HG03354 (cell line): ENCODE measurements around the gene HS3ST3A1.

Experiments used
- ATAC-seq: cut with Tn5 transposase; IDR thresholded peaks from one replicate; pipeline ENCODE4 v1.9.1; 2021; ENCODE audit warnings: mild to moderate bottlenecking; ENCODE audit not compliant: unreplicated experiment, poor library complexity, severe bottlenecking

The HS3ST3A1 gene

GRCh38 chr17:13601776-13602551 lies at the start of gene HS3ST3A1:
Gene HS3ST3A1 (minus strand): TSS chr17:13601929. CDS start chr17:13601129, 800 bp downstream.
- no peak for ATAC-seq

- ATAC-seq, result no peak
These were observed 48.5 kb upstream of the HS3ST3A1 start for GRCh38 chr17:13650096-13650675.

- no peak for ATAC-seq
These were observed 45.9 kb upstream of the HS3ST3A1 start for GRCh38 chr17:13647543-13648021.

GRCh38 chr17:13646969-13647542 lies 45.3 kb upstream of the HS3ST3A1 start:
- no peak for ATAC-seq

GRCh38 chr17:13646411-13646810 lies 44.7 kb upstream of the HS3ST3A1 start:
- ATAC-seq, result no peak

GRCh38 chr17:13643180-13643579 lies 41.5 kb upstream of the HS3ST3A1 start:
- ATAC-seq, result no peak

- no peak for ATAC-seq
These were observed 40.5 kb upstream of the HS3ST3A1 start for GRCh38 chr17:13642188-13642587.

- ATAC-seq, result no peak
These were observed 38.8 kb upstream of the HS3ST3A1 start for GRCh38 chr17:13640551-13640950.

GRCh38 chr17:13638855-13639458 lies 37.2 kb upstream of the HS3ST3A1 start:
- ATAC-seq, result no peak

GRCh38 chr17:13636951-13637350 lies 35.2 kb upstream of the HS3ST3A1 start:
- ATAC-seq, result no peak

- ATAC-seq, result no peak
These were observed 34.2 kb upstream of the HS3ST3A1 start for GRCh38 chr17:13635951-13636350.

- ATAC-seq, result no peak
These were observed 32.3 kb upstream of the HS3ST3A1 start for GRCh38 chr17:13634021-13634420.

- no peak for ATAC-seq
These were observed 29.8 kb upstream of the HS3ST3A1 start for GRCh38 chr17:13631529-13631928.

- ATAC-seq, result no peak
These were observed 25.0 kb upstream of the HS3ST3A1 start for GRCh38 chr17:13626703-13627102.

GRCh38 chr17:13619462-13619861 lies 17.7 kb upstream of the HS3ST3A1 start:
- no peak for ATAC-seq

GRCh38 chr17:13616031-13616430 lies 14.3 kb upstream of the HS3ST3A1 start:
- no peak for ATAC-seq

GRCh38 chr17:13609941-13610340 lies 8.2 kb upstream of the HS3ST3A1 start:
- ATAC-seq, result no peak

- no peak for ATAC-seq
These were observed 380 bp downstream of the HS3ST3A1 start for GRCh38 chr17:13601322-13601775.

GRCh38 chr17:13600475-13601321 lies 1.0 kb downstream of the HS3ST3A1 start:
- ATAC-seq, result no peak

GRCh38 chr17:13599864-13600263 lies 1.9 kb downstream of the HS3ST3A1 start:
- no peak for ATAC-seq
